Activated CD8-positive, alpha-beta memory T cell treated with anti-CD3 and anti-CD28 coated beads, Interleukin-2, amount 50 U/mL, for 1 hour (primary cell): ENCODE data around the gene ABCD1.

Experiments used
- DNase-seq: peaks from one replicate; pipeline ENCODE4 v3.0.0-alpha.2; 2020; ENCODE audit errors: extremely low read depth

The ABCD1 gene

DNA sequence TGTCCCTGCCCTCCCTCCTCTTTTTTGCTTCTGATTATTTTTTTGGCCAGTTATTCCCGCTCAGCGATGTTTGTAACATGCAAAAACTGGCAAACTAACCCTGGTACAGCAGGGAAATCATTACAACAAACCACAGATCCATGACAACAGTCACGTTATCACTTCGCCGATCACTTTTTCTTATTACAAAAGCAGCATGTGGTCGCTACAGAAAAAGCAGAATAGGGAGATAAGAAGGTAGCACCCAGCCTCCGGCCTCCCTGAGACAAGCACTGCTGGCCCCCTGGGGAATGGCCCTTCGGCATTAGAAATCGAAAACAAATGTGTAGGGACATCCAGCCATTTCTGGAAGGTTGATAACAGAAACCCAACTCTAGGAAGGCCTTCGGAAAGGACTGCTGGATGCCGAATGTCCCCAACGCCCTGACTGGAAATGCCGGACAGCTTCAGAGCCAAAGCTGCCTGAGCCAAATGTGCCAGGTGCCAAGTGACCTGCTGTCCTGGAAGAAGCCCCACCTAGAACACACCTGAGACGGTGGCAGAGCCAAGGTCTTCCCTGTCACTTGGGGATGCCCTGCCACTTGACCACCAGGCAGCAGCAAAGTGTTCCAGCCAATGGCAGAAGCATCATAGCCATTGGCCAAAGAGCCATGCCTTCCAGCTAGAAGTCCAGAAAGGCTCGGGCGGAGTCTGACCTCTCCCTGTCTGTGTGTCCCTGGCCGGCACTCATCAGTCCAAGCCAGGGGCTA lies 66.6 kb downstream of the ABCD1 start:
- DNase-seq: no peak

DNA sequence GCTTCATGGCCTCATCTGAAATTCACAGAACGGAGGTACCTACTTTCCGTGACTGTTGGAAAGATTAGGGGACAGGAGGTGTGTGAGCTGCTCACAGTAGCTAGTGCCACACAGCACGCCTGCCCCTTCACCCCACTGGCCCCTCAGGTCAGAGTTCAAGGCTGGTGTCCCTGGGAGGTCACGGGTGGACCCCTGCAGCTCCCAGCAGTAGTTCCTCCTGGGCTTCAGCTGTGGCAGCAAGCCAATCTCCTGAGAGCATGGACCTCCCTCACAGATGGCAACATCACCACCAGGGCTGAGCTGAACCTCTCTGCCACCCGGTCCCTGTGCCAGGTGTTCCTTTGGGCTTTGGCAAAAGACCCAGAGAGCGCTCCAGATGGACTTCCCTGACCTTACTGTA lies 67.7 kb downstream of the ABCD1 start:
- no peak for DNase-seq

DNA sequence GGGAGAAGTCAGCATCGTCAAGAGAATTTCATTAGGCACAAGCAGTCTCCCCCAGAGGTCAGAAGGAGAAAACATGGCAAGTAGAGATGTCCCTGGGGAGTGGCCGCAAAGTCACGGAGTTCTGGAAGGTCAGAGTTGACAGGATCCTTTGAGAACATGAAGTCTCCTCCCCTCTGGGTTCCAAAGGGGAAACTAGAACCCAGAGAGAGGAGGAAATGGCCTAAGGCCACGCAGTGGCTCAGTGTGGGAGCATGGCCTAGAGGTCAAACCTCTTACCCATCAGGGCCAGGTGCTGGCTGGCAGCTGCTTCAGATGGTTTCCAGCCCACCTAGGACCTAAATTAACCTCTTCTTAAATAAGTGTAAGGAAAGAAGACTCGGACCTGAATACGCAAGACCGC lies 68.6 kb downstream of the ABCD1 start:
- DNase-seq: no peak
